ENCODE measurements around the gene PICALM. TPM values are rescaled to one million over a fixed set of nuclear protein-coding genes. Genes with fewer than 3 reads are reported as not detected.

The PICALM gene
- total RNA-seq, 4 donors from 2014 or later, result 128 to 196 (median 143) TPM

- no peak overlapping the region for H3K4me3 ChIP-seq
- H3K9me3 ChIP-seq, result no peaks in the 10 kb centered on the region
- DNase-seq, result no peak
- H3K4me1 ChIP-seq, result peaks cover 4 to 36% (median 8%) of the 10 kb centered on the region in 3 donors
- H3K36me3 ChIP-seq, result no peaks in the 10 kb centered on the region
- intact Hi-C loops (cut with DNase I), result loop anchor here (10.0 kb wide), 1 partner anchor 267 kb away; no protein-coding TSS in a partner anchor
- H3K27ac ChIP-seq, result peak overlapping the region in 3 of 4 donors; percentile 39 to 72 (median 72)
- 14 to 16% methylated on average over 5 of the region's 5 CpGs for WGBS, 2 donors
- no peak for TF ChIP-seq CTCF (IDR thresholded peaks at IDR 0.05)
- no peaks in the 10 kb centered on the region for H3K27me3 ChIP-seq
Observed at GRCh38 chr11:85947431-85948272, 121.2 kb downstream of the PICALM start.

GRCh38 chr11:85946221-85946620 lies 122.7 kb downstream of the PICALM start:
- Histone ChIP-seq H3K27ac (no peak overlapping the region), H3K9me3 (no peaks in the 10 kb centered on the region), H3K36me3 (no peaks in the 10 kb centered on the region), H3K27me3 (no peaks in the 10 kb centered on the region), H3K4me1 (peaks cover 4 to 36% (median 8%) of the 10 kb centered on the region in 3 donors), H3K4me3 (no peak overlapping the region)
- no peak for DNase-seq
- TF ChIP-seq POLR2A (IDR thresholded peaks at IDR 0.05), result no peak
- no peak for TF ChIP-seq CTCF (IDR thresholded peaks at IDR 0.05)
- intact Hi-C loops (cut with DNase I), result loop anchor here (10.0 kb wide), 1 partner anchor 269 kb away; no protein-coding TSS in a partner anchor

- no peak overlapping the region for H3K4me3 ChIP-seq
- peaks cover 4 to 36% (median 8%) of the 10 kb centered on the region in 3 donors for H3K4me1 ChIP-seq
- TF ChIP-seq CTCF (IDR thresholded peaks at IDR 0.05), result no peak
- TF ChIP-seq POLR2A (IDR thresholded peaks at IDR 0.05), result no peak
- DNase-seq, result no peak
- H3K36me3 ChIP-seq, result no peaks in the 10 kb centered on the region
- intact Hi-C loops (cut with DNase I), result loop anchor here (10.0 kb wide), 1 partner anchor 269 kb away; no protein-coding TSS in a partner anchor
- no peaks in the 10 kb centered on the region for H3K27me3 ChIP-seq
- no peak overlapping the region for H3K27ac ChIP-seq
- H3K9me3 ChIP-seq, result no peaks in the 10 kb centered on the region
Observed at GRCh38 chr11:85945788-85946187, 123.1 kb downstream of the PICALM start.

GRCh38 chr11:85945296-85945695 lies 123.6 kb downstream of the PICALM start:
- H3K4me3 ChIP-seq, result no peak overlapping the region
- no peak overlapping the region for H3K27ac ChIP-seq
- intact Hi-C loops (cut with DNase I), result loop anchor here (10.0 kb wide), 1 partner anchor 270 kb away; no protein-coding TSS in a partner anchor
- TF ChIP-seq CTCF (IDR thresholded peaks at IDR 0.05), result no peak
- TF ChIP-seq POLR2A (IDR thresholded peaks at IDR 0.05), result no peak
- DNase-seq, result no peak
- H3K9me3 ChIP-seq, result no peaks in the 10 kb centered on the region
- H3K27me3 ChIP-seq, result no peaks in the 10 kb centered on the region
- no peaks in the 10 kb centered on the region for H3K36me3 ChIP-seq
- 100% methylated on average over 1 to 2 of the region's 2 CpGs for WGBS, 2 donors
- H3K4me1 ChIP-seq, result peaks cover 4 to 36% (median 8%) of the 10 kb centered on the region in 3 donors

- intact Hi-C loops (cut with DNase I), result loop anchor here (10.0 kb wide), 1 partner anchor 273 kb away; no protein-coding TSS in a partner anchor
- no peaks in the 10 kb centered on the region for H3K36me3 ChIP-seq
- no peak for DNase-seq
- H3K9me3 ChIP-seq, result no peaks in the 10 kb centered on the region
- WGBS, 2 donors, result 33 to 51% methylated on average over 6 of the region's 6 CpGs
- H3K4me3 ChIP-seq, result no peak overlapping the region
- H3K27me3 ChIP-seq, result no peaks in the 10 kb centered on the region
- TF ChIP-seq POLR2A (IDR thresholded peaks at IDR 0.05) (no peak), CTCF (IDR thresholded peaks at IDR 0.05) (peak in 5 of 6 experiments; percentile 31 to 65 (median 63))
- no peak overlapping the region for H3K27ac ChIP-seq
- peaks cover 0 to 8% (median 0%) of the 10 kb centered on the region in 3 donors for H3K4me1 ChIP-seq
Observed at GRCh38 chr11:85941380-85941973, 127.4 kb downstream of the PICALM start.
